IPS DF 19.7 (cell line): ENCODE data around the gene SLC22A5.
"Not testable (repeated sequence)": the region's sequence is repeated elsewhere in the genome, so short reads cannot be mapped to it uniquely, and the experiment has no call there.

Source experiments
- DNase-seq: peaks from one replicate; pipeline ENCODE4 v3.0.0-alpha.2; 2013; ENCODE audit warnings: low read depth, low spot score

SLC22A5 gene

GRCh38 chr5:132426525-132427138 lies 57.1 kb downstream of the SLC22A5 start:
- DNase-seq = no peak

- no peak for DNase-seq
Measured at GRCh38 chr5:132427281-132428146, 58.0 kb downstream of the SLC22A5 start.

GRCh38 chr5:132428147-132428482 lies 58.6 kb downstream of the SLC22A5 start:
- DNase-seq = no peak

GRCh38 chr5:132428484-132429462 lies 59.3 kb downstream of the SLC22A5 start:
- DNase-seq = no peak

- DNase-seq = no peak
Measured at GRCh38 chr5:132429463-132430440, 60.2 kb downstream of the SLC22A5 start.

- DNase-seq = no peak
Measured at GRCh38 chr5:132430746-132431145, 61.2 kb downstream of the SLC22A5 start.

GRCh38 chr5:132431632-132432031 lies 62.1 kb downstream of the SLC22A5 start:
- no peak for DNase-seq

GRCh38 chr5:132433141-132433540 lies 63.6 kb downstream of the SLC22A5 start:
- DNase-seq = no peak

GRCh38 chr5:132434416-132435286 lies 65.1 kb downstream of the SLC22A5 start:
- DNase-seq = no peak

GRCh38 chr5:132435447-132435846 lies 65.9 kb downstream of the SLC22A5 start:
- no peak for DNase-seq

- no peak for DNase-seq
Measured at GRCh38 chr5:132435886-132436285, 66.4 kb downstream of the SLC22A5 start.

- DNase-seq = no peak
Measured at GRCh38 chr5:132436936-132437335, 67.4 kb downstream of the SLC22A5 start.

- DNase-seq = no peak
Measured at GRCh38 chr5:132437604-132438266, 68.2 kb downstream of the SLC22A5 start.

GRCh38 chr5:132438267-132438645 lies 68.7 kb downstream of the SLC22A5 start:
- not testable (repeated sequence) for DNase-seq

- no peak for DNase-seq
Measured at GRCh38 chr5:132438917-132439316, 69.4 kb downstream of the SLC22A5 start.

- DNase-seq = no peak
Measured at GRCh38 chr5:132439521-132440089, 70.1 kb downstream of the SLC22A5 start.

GRCh38 chr5:132444061-132444460 lies 74.6 kb downstream of the SLC22A5 start:
- no peak for DNase-seq
